Neural cell (in vitro differentiated cells): ENCODE measurements around the gene TRIM15.

Source experiments
- EP300 ChIP-seq: fragments of 450-650 bp; conservative IDR thresholded peaks from 2 replicates; pipeline ENCODE4 v1.6.1; 2014; ENCODE audit warnings: antibody characterized with exemption, mild to moderate bottlenecking, moderate library complexity; ENCODE audit not compliant: poor library complexity, severe bottlenecking
- EZH2 ChIP-seq: fragments of 200-600, 300-800 bp; shearing (Covaris generic), sonication (generic); IDR thresholded peaks from 2 replicates; pipeline ENCODE4 v1.6.1; 2014; ENCODE audit warnings: antibody characterized with exemption, low read length, borderline replicate concordance, mild to moderate bottlenecking; ENCODE audit not compliant: insufficient read depth, poor library complexity, severe bottlenecking
- MXI1 ChIP-seq: fragments of 450-650 bp; conservative IDR thresholded peaks from 2 replicates; pipeline ENCODE4 v1.6.1; 2014; ENCODE audit warnings: antibody characterized with exemption, mild to moderate bottlenecking; ENCODE audit not compliant: poor library complexity, severe bottlenecking
- POLR2AphosphoS5 ChIP-seq: IDR thresholded peaks from 2 replicates; pipeline ENCODE4 v1.6.1; 2012
- RAD21 ChIP-seq: fragments of 450-650 bp; conservative IDR thresholded peaks from 2 replicates; pipeline ENCODE4 v1.6.1; 2014; ENCODE audit warnings: antibody characterized with exemption, mild to moderate bottlenecking, moderate library complexity
- SMC3 ChIP-seq: fragments of 450-650 bp; conservative IDR thresholded peaks from 2 replicates; pipeline ENCODE4 v1.6.1; 2014; ENCODE audit warnings: antibody characterized with exemption, mild to moderate bottlenecking, moderate library complexity; ENCODE audit not compliant: poor library complexity
- TAF1 ChIP-seq: IDR thresholded peaks from 2 replicates; pipeline ENCODE4 v1.6.1; 2012; ENCODE audit warnings: low read depth
- TF ChIP-seq, protein P1 (sequence below): fragments of 450-650 bp; IDR thresholded peaks from 2 replicates; pipeline ENCODE4 v1.5.1; 2014; ENCODE audit warnings: antibody characterized with exemption, mild to moderate bottlenecking, moderate library complexity; ENCODE audit not compliant: poor library complexity, severe bottlenecking
- TF ChIP-seq, protein P2 (sequence below): IDR thresholded peaks from 2 replicates; pipeline ENCODE4 v1.6.1; 2012; ENCODE audit warnings: borderline replicate concordance

- TF ChIP-seq, protein P1, sequence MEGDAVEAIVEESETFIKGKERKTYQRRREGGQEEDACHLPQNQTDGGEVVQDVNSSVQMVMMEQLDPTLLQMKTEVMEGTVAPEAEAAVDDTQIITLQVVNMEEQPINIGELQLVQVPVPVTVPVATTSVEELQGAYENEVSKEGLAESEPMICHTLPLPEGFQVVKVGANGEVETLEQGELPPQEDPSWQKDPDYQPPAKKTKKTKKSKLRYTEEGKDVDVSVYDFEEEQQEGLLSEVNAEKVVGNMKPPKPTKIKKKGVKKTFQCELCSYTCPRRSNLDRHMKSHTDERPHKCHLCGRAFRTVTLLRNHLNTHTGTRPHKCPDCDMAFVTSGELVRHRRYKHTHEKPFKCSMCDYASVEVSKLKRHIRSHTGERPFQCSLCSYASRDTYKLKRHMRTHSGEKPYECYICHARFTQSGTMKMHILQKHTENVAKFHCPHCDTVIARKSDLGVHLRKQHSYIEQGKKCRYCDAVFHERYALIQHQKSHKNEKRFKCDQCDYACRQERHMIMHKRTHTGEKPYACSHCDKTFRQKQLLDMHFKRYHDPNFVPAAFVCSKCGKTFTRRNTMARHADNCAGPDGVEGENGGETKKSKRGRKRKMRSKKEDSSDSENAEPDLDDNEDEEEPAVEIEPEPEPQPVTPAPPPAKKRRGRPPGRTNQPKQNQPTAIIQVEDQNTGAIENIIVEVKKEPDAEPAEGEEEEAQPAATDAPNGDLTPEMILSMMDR = no peak
- TF ChIP-seq EZH2 (no peak), EP300 (no peak), RAD21 (no peak), TAF1 (no peak), POLR2AphosphoS5 (no peak), MXI1 (no peak), SMC3 (no peak)
- TF ChIP-seq, protein P2, sequence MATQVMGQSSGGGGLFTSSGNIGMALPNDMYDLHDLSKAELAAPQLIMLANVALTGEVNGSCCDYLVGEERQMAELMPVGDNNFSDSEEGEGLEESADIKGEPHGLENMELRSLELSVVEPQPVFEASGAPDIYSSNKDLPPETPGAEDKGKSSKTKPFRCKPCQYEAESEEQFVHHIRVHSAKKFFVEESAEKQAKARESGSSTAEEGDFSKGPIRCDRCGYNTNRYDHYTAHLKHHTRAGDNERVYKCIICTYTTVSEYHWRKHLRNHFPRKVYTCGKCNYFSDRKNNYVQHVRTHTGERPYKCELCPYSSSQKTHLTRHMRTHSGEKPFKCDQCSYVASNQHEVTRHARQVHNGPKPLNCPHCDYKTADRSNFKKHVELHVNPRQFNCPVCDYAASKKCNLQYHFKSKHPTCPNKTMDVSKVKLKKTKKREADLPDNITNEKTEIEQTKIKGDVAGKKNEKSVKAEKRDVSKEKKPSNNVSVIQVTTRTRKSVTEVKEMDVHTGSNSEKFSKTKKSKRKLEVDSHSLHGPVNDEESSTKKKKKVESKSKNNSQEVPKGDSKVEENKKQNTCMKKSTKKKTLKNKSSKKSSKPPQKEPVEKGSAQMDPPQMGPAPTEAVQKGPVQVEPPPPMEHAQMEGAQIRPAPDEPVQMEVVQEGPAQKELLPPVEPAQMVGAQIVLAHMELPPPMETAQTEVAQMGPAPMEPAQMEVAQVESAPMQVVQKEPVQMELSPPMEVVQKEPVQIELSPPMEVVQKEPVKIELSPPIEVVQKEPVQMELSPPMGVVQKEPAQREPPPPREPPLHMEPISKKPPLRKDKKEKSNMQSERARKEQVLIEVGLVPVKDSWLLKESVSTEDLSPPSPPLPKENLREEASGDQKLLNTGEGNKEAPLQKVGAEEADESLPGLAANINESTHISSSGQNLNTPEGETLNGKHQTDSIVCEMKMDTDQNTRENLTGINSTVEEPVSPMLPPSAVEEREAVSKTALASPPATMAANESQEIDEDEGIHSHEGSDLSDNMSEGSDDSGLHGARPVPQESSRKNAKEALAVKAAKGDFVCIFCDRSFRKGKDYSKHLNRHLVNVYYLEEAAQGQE = no peak
Measured at GRCh38 chr6:30167101-30167500, 3.8 kb downstream of the TRIM15 start.
